Measurements from ENCODE around the gene SPTLC1. TPM values are rescaled to one million over a fixed set of nuclear protein-coding genes. Genes with fewer than 3 reads are reported as not detected.
"Not testable (repeated sequence)": the region's sequence is repeated elsewhere in the genome, so short reads cannot be mapped to it uniquely, and the experiment has no call there.

SPTLC1 gene
- 110 and 113 TPM in 2 replicates for total RNA-seq (2014; rRNA removed; shearing (Covaris generic))
- polyA plus RNA-seq (2014; cell fraction: nucleus; rRNA removed) = 62.6 and 121 TPM in 2 replicates

GRCh38 chr9:92115071-92115858 lies at the start of gene SPTLC1:
Gene SPTLC1, minus strand, starts transcription at chr9:92115413. Its CDS starts 43 bp downstream, at chr9:92115370.
- DNase-seq (ENCODE audit: extremely low read depth, low read depth) = peak; percentile 92

- DNase-seq (ENCODE audit: extremely low read depth, low read depth) = no peak
Measured at GRCh38 chr9:92164975-92165374, 49.8 kb upstream of the SPTLC1 start.

DNA sequence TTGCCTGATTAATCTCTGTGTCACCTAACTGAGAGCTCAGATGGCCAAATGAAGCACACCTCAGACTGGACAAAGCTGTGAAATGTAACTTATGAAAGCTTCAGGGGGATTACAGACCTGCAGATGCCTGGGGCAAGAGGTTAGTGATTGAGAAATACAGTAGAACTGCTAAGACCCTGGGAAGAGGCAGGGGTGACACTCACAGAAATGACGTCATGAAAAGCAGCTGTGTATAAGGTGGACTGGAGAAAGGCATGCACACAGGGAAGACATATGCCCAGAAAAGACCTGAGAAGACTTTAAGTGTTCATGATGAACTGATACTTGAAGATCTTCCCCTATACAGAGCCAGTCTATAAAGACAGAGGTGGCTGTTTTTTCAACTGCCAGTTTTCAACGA lies 49.3 kb upstream of the SPTLC1 start:
- DNase-seq (ENCODE audit: extremely low read depth, low read depth) = no peak

GRCh38 chr9:92163276-92163675 lies 48.1 kb upstream of the SPTLC1 start:
- no peak for DNase-seq (ENCODE audit: extremely low read depth, low read depth)

DNA sequence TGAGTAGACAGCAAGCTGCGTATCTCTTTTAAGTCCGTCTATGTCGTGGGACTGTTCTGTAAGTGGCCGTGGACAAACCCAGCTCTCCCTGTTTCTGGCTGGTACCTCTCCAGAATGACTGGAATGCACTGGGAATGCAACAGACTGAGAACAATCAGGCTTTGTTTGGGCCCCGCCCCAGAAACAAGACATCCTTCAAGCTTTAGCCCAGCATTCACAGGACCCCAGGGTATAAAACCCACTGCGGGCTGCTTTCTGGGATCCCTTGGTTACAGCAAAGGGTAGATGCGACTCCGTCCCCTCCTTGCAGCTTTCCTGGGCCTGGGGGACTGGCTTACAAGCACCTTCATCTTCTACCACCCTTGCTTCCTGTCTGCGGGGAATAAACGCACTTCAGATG lies 45.6 kb upstream of the SPTLC1 start:
- DNase-seq (ENCODE audit: extremely low read depth, low read depth) = no peak

DNA sequence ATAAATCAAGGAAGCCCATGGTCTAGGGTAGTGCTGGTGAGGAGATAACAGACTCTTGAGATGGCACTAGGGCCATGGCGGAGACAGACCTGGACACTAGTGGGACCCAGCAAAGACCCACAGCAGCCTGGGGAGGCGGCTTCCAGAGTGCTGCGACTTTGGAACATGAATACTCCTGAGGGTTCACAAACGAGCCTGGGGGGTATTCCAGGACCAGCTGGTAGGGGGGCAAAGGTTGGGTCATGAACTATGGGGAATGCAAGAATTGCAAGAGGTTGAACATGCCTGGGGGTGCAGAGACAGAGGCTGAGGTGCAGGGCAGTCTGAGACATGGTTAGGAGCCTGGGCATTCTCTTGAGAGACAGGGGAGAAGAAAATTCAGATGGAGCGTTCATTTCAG lies 43.8 kb upstream of the SPTLC1 start:
- DNase-seq (ENCODE audit: extremely low read depth, low read depth) = no peak

DNA sequence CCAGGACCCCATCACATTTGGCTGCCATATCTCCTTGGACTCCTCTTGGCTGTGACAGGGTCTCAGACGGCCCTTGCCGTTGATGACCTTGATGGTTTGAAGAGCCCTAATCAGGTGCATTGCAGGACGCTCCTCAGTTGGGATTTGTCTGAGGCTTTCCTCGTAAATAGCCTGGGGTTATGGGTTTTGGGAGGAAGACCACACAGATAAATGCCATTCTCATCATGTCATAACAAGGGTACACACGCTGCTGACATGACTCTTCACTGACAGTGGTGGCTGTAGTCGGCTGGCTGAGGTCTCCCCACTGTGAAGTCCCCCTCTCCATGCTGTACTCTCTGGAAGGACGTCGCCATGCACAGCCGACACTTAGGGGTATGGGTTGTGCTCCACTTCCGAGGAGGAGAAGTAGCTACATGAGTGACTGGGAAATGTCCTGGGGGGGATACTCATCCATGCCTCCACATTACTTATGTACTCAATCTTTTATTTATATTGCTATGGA lies 42.9 kb upstream of the SPTLC1 start:
- no peak for DNase-seq (ENCODE audit: extremely low read depth, low read depth)

DNA sequence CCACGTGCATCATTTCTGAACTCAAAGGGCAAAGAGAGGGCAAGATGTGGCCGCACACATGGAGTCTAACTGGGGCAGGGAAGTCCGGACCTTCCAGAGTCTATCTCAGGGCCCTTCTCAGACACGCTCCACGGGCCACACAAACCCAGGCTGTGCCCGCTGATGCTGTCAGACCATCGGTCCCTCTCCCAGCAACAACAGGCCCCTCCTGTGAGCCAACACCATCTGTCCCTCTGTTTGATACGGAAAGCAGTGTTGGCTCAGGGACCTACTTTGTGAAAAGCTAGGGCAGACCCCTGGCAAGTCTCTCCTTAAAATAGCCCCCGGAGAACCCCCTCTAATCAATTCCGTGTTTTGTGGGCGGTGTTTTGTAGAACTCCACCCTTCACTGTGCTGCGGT lies 40.5 kb upstream of the SPTLC1 start:
- not testable (repeated sequence) for DNase-seq (ENCODE audit: extremely low read depth, low read depth)

DNA sequence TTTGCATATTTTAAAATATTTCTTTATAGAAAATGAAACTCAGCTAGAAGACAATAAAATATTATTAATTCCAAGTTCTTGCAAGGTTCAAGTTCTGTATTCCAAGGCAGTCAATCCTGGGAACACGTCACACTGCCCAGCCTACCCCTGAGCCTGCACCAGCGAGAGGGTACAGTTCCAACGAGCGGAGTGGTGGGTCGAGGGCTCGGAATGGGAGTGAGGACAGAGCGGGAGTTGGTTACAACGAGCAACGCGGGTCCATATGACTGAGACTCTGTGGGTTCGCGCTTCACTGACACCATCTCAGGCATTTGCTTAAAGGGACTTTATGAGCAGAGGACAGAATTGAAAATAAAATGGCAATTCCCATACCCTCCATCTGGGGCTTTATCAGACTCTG lies 40.0 kb upstream of the SPTLC1 start:
- no peak for DNase-seq (ENCODE audit: extremely low read depth, low read depth)

DNA sequence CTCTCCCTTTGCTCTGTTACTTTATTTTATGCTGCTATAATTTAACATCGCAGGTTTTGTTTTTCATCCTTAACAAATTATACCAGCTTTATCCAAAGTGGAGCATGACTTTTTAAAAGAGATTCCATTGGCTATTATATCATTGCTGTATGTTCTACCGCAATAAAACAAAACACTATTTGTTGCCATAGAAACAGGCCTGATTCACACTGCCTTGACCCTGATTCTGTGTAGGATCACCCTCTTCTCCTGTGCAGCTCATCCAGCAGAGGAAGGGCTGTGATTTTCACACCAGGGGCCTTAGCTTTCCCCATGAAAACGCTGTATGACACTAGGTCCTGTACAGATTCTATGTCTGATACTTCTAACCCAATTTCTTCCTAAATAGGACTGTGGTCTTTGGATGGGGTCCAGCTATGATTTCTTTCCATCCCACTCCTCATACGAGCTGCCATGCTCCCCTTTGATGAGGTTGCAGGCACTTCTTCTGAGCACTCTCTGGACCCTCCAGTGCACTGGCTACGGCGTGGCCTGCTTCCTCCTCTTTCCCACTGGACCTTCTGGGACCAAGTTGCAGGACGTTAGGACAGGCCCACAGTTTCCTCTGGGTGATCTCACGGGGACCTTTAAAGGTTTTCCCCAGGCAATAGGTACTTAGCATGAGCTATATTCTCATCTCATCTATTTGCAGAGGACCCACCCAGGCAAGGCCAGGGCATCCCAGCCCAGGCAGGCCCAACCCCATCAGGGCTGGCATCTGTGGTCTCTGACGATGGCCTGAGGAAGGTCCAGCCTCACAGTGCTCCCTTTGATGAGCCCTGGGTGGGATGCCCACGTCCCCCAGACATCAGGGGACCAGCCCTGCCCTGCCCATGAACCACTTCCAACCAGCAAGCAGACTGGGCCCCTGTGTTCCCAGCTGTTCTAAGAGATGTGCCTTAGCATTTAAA lies 38.5 kb upstream of the SPTLC1 start:
- not testable (repeated sequence) for DNase-seq (ENCODE audit: extremely low read depth, low read depth)

DNA sequence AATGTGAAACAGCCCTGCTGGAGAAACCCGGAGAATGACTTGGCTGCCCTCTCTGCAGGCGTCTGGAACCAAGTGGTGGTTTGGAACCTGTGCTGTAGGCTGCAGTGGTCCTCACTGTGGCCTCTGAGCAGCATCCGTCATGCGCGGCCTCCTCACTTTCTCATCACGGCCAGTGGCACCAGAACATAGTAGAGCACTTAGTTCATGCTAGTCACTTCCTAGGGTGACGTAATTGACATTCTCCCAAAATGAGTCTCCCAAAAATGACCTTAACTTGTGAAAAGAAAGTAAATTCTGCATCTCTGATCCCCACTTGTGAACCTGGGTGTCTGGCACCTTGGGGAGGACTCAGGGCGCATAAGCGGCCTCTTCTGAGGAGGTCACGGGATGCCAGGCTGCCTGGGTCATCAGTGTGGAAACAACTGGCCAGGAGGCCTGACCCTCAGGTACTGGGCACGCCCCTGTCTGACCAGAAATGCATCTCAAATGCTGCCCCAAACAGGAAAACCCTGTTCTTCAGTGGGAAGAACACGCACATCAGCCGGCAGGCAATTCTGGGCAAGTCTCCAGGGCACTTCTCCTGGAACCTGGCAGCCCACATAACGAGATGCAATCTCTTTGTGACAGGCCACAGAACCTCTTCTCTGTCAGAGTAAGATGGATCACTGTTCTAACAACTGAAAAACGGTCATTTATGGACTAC lies 36.6 kb upstream of the SPTLC1 start:
- no peak for DNase-seq (ENCODE audit: extremely low read depth, low read depth)

DNA sequence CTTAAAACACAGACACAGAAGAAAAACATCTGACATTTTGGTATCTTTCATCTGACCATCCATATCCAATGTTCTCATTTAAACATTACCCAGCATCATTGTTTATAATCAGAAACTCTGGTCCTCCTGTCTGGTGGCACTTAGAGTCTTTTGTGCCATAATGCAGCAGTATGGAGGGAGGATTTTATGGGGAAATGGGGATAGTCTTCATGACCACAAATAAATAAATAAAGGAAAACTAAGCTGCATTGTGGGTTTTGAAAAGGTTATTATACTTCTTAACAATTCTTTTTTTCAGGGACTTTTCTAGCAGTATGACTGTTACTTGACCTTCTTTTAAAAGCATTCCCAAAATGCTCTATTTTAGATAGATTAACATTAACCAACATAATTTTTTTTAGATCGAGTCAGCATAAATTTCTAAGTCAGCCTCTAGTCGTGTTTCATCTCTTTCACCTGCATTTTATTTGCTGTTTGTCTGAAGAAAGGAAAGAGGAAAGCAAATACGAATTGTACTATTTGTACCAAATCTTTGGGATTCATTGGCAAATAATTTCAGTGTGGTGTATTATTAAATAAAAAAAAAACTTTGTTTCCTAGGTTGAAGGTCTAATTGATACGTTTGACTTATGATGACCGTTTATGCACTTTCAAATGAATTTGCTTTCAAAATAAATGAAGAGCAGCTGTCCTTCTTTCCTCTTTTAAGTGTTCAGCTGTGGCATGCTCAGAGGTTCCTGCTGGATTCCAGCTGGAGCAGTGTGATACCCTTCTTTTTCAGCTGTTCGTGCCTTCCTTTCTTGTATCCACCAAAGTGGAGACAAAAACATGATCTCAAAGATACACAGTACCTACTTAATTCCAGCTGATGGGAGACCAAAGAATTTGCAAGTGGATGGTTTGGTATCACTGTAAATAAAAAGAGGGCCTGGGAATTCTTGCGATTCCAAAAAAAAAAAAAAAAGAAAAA lies 35.6 kb upstream of the SPTLC1 start:
- not testable (repeated sequence) for DNase-seq (ENCODE audit: extremely low read depth, low read depth)

DNA sequence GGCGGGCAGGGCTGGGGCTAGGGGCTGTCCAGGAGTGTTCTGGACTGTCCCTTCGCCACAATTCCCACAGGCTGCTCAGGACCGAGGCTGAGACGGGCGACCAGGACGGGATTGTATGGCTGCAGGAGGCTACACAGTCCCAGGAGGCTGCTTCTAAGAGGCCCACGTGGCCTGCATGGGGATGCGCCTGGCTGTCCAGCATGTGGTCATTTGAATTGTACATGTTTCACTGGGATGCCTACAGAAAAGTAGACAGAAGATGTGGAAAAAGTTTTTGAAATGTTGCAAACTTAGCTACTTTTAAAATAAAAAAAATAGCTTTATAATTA lies 32.6 kb upstream of the SPTLC1 start:
- no peak for DNase-seq (ENCODE audit: extremely low read depth, low read depth)

DNA sequence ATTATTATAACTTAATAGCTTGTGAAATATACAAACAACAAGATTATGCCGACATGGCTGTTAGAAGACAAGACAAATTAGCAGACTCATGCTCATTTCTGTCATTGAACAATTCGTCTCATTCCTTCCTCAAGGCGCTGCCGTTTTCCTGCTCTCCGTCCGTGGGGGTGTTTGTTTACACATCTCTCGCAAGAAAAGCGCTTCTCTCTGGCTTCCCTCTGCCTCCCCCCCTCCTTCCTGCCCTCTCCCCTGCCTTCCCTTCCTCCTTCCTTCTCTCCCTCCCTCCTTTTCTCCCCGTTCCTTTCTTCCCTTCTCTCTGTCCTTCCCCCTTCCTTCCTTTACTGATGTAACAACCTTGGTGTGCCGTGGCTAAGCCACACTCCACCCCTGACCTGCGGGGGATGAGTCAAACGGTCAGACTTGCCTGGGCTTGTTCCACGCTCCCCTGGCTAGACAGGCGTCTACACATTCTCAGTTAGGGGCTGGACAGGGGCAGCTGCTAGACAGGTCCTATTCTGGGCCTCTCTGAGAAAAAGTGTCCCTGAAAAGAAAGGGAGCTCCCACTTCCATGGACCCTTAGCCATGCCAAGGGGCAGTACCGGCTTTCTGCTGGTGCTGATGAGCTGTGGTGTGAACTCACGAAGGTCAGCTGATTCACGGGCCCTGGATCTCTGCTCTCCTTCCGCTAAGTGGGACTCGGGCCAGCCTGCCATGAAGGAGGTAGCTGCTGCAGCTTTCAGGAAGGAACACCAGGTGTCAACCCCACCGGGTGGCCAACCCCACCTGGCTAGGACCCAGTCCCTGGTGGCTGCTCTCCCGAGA lies 32.0 kb upstream of the SPTLC1 start:
- DNase-seq (ENCODE audit: extremely low read depth, low read depth) = peak; percentile 85

DNA sequence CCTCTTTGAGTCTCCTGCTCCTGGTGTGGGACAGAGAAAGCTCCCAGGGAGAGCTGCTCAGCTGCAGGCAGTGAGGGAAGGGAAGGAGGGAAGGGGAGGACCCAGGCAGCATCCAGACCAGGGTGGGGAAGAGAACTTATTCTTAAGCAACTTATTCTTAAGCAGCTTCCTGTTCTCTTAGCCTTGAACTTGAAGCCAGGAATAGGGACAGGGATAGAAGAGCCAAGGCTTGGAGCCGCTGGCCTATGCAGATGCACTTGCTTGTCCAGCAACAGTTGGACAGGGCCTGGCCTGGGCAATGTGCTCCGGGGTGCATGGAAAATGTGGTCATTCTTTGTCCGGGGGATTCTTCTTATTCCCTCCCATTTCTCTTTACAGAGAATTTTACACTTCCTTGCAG lies 31.4 kb upstream of the SPTLC1 start:
- DNase-seq (ENCODE audit: extremely low read depth, low read depth) = no peak

DNA sequence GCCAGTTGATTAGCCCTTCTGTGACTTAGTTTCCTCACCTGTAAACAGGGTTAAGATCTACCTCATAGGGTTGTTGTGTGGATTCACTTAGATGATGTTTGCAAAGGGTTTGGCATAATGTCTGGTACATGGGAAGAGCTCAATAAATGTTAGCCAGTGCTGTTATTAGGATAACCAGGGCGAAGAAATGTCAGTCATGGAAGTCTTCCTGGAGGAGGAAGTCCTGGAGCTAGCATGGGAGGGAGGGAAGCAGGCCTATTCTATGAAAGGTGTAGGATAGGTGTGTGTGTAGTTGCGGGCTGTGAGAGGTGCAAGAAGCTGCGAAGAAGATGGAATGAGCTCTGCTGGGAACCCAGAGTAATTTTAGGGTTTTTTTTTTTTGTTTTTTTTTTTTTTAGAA lies 30.6 kb upstream of the SPTLC1 start:
- not testable (repeated sequence) for DNase-seq (ENCODE audit: extremely low read depth, low read depth)

- no peak for DNase-seq (ENCODE audit: extremely low read depth, low read depth)
Measured at GRCh38 chr9:92142329-92142728, 27.1 kb upstream of the SPTLC1 start.

Measured in NCI-H460 (cell line).